NCI-H526 (cell line): Measurements from ENCODE around the gene SIRPA.
A peak's percentile ranks its signal among the peaks of the same experiment; 100 is the strongest.

Experiments
- DNase-seq, 2 experiments: peaks; one replicate each; lab custom pipeline; 2025; lab: John Stamatoyannopoulos, UW

The SIRPA gene

DNA sequence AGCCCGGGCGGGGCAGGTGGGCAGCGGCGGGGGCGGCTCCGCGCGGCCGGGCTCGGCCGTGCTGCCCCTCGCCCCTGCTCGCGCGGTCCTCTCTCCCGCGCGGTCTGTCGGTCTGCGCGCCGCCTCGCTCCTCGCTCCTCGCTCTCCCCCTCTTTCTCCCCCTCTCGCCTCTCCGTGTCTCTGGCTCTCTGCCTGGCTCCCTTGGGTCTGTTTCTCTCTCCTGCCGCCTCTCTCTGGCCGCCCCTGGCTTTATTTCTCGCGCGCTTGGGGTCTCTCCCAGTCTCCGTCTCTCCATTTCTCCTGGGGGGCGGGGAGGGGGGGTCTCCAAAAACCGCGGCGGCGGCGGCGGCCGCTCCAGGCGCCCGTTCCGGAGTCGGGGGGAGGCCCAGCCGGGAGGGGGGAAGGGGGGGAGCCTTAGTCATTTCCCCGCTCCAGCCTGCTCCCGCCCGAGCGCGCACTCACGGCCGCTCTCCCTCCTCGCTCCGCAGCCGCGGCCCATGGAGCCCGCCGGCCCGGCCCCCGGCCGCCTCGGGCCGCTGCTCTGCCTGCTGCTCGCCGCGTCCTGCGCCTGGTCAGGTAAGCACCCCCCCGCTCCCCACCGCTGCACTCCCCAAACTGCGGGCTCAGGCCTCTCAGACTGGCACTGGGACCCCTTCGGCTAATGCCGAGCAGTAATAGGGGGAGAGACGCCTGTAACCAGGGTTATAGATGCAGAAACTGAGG is at the start of gene SIRPA:
Gene SIRPA (plus strand): TSS at position 457 of the 723 bp plus-strand sequence. CDS start 41 bp downstream, at position 498.
- DNase-seq = peak; percentile 28 to 87

DNA sequence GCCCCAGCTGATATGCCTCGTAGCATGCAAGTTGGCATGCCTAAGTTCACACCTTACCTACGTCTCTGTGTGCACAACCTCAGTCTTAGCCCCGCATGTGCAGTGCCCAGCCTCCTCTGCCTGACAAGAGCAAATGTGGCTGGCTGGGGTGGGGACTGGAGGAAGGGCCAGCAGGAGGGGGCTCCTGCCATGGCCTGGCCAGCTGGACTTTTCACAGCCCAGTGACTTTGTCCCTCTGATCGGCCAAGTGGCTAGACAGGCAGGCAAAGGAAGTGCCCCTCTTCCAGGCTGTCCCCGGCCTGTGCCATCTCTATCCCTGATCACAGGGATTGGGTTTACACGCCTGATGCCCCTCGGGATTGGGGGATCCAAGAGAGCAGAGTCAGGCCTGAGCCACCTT is 49.5 kb upstream of the SIRPA start:
- no peak for DNase-seq

DNA sequence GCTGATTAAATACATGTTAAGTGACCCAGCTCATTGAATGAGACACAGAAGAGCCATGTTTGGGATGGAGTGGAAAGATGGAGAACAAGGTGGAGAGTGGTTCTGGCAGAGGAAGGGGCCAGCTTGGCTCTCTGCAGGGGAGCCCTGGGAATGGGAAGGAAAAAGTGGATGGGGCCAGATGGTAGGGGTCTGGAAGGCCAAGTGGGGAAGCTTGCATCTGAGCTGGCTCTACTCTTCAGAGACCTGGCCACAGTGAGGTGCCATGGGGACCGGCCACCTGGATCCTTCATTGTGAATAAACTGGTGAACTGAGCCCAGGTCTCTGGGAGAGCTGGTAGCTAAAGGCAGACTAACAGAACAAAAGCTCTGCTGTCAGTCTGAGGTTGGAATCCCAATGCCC is 48.9 kb upstream of the SIRPA start:
- DNase-seq = no peak

DNA sequence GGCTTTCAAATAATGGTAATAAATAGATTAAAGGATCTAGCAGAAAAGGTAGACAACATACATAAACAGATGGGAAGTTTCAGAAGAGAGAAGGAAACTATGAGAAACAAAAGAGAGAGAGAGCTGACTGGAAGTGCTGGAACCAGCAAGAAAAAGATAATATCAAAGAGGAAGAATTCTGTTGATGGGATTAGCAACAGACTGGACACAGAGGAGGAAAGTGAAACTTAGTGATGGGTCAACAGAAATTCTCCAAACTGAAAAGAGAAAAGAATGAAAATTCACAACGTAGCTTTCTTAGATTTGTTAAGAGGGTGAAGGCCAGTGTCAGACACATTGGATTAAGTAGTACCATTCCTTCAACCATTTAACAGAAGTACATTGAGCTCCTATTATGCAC is 48.3 kb upstream of the SIRPA start:
- DNase-seq = no peak

GRCh38 chr20:1847780-1848179 is 47.4 kb upstream of the SIRPA start:
- DNase-seq = no peak

DNA sequence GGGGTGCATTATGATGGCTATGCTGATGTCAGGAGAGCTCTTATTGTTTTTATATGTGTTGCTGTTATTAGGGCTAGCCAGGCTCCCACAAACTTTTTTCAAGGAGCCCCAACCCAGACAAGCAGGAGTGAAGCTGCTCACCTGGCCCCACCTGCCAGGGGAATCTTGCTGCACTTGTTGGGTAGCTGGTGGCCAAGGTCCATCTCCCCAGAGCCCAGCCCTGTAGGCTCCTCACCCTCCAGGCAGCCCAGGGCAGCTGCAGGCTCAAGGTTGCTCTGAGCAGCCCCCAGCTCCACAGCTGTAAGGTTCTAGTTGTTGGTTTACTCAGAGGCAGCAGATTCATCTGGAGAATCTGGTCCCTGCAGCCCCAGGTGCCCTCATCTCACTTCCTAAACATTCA is 46.8 kb upstream of the SIRPA start:
- no peak for DNase-seq

- no peak for DNase-seq
Observed at GRCh38 chr20:1851396-1851795, 43.8 kb upstream of the SIRPA start.

DNA sequence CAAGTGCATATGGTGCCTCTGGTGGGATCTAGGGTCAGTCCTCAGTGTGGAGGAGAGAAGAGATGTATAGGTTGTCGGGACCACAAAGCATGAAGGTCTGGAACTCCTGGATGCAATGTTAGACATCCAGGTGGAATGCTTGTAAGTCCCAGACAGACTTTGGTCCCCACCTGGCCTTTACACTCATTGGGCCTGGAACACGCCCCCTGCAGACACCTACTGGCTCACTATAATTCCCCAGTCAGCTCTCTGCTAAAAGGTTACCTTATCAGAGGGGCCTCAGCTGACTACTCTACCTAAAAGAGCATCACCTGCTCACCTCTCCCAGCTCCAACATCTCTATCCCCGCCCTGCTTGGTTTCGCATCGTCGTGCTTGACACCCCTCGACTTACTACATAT is 41.7 kb upstream of the SIRPA start:
- peak in 1 of 2 experiments; percentile 46 for DNase-seq

- DNase-seq = peak in 1 of 2 experiments; percentile 46
Observed at GRCh38 chr20:1854246-1854645, 41.0 kb upstream of the SIRPA start.

DNA sequence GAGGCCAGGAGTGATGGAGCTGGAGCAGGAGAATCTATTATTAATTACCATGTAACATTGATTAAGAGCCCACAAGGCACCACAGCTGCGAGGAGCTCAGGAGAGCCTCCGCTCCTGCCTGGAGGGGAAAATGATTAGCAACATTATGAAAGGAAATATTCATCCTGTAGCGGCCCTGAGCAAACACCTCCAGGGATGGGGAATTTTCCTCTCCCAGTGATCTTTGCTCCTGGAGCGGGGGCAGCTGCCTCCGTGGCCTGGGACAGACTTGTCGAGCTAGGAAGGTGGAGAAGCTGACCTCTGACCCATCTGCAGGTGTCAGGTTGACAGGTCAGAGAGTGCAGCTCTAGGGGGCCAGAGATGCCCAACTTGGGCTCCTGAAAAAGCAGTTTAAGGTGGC is 40.1 kb upstream of the SIRPA start:
- DNase-seq = peak; percentile 19 to 70

- DNase-seq = peak in 1 of 2 experiments; percentile 16
Observed at GRCh38 chr20:1855690-1856089, 39.5 kb upstream of the SIRPA start.

GRCh38 chr20:1856424-1856823 is 38.8 kb upstream of the SIRPA start:
- DNase-seq = no peak

DNA sequence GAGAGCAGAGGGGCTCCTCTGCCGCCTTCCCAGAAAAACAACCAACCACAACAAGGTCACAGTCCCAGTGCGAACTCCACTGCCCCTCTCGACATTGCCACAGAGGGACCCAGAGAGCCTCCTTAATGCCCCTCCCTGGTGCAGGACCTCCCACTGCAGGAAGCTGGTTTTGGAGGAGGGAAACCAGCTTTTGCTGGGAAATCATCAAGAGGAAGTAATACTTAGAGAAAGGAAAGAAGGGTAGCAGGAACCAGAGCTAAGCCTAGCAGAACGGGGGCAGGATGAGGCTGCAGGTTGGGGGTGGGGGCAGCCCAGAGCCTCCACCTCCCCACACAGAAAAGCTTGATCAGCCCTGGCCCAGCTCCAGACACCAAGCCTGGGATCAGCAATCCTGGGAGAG is 37.7 kb upstream of the SIRPA start:
- DNase-seq = no peak

- DNase-seq = no peak
Observed at GRCh38 chr20:1858871-1859270, 36.3 kb upstream of the SIRPA start.

DNA sequence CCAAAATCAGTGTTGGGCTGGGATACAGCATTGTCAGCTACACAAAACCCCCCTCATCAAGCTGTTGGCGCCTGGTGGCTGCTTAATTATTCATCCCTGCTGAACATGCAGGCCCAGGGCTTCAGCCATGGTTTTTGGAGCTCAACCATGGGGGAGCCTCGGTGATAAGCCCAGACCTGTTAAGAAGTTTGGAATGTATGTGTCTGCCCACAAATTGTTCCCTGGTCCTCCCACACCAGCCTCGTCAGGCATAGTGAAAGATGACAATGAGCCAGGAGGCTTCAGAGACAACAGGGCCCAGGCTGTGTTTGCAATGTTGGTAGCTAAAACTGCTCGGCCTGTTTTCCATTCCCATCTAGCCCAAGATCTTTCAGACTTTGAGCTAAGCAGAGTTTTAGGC is 34.8 kb upstream of the SIRPA start:
- no peak for DNase-seq

- no peak for DNase-seq
Observed at GRCh38 chr20:1861347-1861976, 33.7 kb upstream of the SIRPA start.

- DNase-seq = no peak
Observed at GRCh38 chr20:1861996-1862662, 33.1 kb upstream of the SIRPA start.

DNA sequence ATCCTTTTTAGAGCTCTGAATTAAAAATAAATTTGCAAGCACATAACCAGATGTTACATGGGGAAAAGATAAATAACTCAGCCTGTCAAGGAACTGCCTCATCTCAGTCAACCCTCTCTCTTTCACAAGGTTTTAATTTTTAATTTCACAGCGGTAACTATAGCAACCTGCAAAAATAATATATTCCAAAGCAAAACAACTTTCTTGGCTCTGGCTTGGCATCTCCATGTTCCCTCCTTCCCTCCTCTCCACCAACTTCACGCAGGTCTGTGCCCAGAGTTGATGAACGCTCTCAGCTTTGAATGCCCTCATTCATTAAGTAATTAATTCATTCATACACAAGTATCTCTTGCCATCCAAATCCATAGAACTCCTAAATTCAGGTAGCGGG is 32.5 kb upstream of the SIRPA start:
- no peak for DNase-seq

DNA sequence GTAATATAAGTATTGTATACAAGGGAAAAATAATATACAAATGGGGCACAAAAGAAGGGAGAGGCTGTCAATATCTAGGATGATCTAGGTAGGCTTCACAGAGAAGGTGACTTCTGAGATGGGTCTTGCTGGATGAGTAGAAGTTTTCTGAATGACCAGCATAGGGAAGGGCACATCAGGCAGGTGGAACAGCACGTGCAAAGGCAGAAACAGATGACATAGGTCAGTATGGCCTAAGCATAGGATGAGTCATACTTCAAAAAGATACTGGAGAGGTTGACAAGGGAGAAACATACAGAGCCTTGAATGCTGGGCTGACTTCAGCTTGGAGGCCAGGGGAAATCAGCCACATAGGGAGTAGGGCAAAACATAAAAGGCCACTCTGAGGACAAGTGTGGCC is 31.9 kb upstream of the SIRPA start:
- no peak for DNase-seq

DNA sequence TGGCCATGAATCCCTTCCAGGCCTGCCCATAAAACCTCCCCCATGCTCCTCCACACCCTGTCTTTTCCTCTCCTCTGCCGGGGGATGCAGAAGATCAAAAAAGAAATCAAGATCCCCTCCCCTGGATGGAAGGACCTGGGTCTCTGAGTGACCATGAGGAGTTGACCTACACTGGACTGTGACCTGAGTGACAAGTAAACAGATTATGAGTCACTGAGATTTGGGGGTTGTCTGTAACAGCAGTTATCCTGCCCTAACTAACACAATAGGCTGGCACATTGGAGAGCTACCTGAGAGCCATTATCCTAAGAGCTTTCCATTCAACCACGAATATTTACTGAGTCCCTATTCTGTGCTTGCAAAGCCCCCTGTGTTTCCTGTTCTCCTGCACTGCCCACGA is 28.4 kb upstream of the SIRPA start:
- no peak for DNase-seq

DNA sequence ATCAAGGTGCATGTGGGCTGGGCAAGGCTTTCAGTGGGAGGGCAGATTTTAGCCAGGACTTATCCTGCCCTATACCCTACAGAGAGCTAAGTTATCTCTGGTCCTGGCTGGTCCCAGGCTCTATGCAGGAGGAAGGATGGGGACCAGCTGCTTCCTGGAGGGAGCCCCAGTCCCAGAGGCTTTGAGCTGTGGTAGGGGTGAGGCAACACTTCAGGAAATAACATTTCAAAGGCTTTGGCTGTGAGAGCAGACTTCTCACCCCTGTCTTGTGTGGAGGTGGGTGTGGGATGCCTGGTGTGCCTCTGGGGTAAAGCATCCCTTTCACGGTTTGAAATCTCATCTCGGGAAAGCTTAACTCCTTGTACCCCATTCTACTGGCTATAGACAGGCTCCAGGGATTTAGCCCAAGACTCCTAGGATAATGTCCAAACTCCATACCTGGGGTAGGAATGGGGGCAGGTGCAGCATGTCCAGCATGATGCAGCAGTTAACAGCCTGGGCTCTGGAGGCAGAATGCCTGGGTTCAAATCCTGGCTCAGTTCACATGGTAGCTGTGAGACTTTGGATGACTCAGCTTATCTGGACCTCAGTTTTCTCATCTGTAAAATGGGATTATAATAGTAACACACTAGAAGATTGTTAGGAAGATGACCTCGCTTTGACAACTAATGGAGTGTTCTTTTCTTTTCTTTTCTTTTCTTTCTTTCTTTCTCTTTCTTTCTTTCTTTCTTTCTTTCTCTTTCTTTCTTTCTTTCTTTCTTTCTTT is 27.5 kb upstream of the SIRPA start:
- no peak for DNase-seq

GRCh38 chr20:1868856-1869255 is 26.4 kb upstream of the SIRPA start:
- DNase-seq = no peak

DNA sequence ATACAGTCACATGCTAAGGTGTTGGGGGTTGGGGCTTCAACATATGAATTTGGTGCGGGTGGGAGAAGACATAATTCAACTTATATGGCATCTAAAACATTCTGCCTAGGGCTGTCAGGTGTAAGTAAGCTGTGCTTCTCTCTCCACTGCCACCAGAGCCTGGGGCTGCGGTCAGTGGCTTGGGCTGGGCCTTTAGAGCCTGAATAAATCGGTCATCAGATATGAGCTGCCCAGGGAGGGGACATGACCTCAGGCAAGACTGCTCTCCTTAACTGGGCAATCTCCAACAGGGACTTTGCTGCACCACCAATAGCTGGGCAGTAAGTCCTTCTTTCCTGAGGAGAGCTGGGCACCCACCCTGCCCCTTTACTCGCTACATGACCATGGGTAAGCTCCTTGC is 24.9 kb upstream of the SIRPA start:
- DNase-seq = no peak
